ENCODE results near the gene CNNM3. TPM values are rescaled to one million over a fixed set of nuclear protein-coding genes. Genes with fewer than 3 reads are reported as not detected.

The CNNM3 gene
- total RNA-seq = 29.0 TPM
- long read RNA-seq, transcript CNNM3-201 (8 exons, 3,447 nt) = major isoform, 61 of 92 reads
- long read RNA-seq, partial matches to known transcripts = 6 of 92 reads
- long read RNA-seq, other reads (novel, unspliced or antisense) = 22 of 92 reads

GRCh38 chr2:96816127-96816835, at the start of gene CNNM3:
TSS of gene CNNM3 (plus strand) at chr2:96816268. CDS start at chr2:96816278, 10 bp downstream.
- DNase-seq (peak; percentile 98), ATAC-seq (peak; percentile 98)
- Histone ChIP-seq H3K4me3 (peak within 1 kb of the TSS; percentile 84), H3K4me1 (peaks cover 50% of the 10 kb centered on the region), H3K27me3 (ENCODE audit: low read depth) (no peaks in the 10 kb centered on the region), H3K36me3 (peaks cover 12% of the 10 kb centered on the region), H3K9me3 (no peaks in the 10 kb centered on the region), H3K27ac (peak within 1 kb of the TSS; percentile 92)
- TF ChIP-seq, protein P1, sequence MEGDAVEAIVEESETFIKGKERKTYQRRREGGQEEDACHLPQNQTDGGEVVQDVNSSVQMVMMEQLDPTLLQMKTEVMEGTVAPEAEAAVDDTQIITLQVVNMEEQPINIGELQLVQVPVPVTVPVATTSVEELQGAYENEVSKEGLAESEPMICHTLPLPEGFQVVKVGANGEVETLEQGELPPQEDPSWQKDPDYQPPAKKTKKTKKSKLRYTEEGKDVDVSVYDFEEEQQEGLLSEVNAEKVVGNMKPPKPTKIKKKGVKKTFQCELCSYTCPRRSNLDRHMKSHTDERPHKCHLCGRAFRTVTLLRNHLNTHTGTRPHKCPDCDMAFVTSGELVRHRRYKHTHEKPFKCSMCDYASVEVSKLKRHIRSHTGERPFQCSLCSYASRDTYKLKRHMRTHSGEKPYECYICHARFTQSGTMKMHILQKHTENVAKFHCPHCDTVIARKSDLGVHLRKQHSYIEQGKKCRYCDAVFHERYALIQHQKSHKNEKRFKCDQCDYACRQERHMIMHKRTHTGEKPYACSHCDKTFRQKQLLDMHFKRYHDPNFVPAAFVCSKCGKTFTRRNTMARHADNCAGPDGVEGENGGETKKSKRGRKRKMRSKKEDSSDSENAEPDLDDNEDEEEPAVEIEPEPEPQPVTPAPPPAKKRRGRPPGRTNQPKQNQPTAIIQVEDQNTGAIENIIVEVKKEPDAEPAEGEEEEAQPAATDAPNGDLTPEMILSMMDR (IDR thresholded peaks at IDR 0.05) = peak; percentile 73
- intact Hi-C loops (cut with DNase I) = no loop called here

GRCh38 chr2:96767135-96767871, 48.8 kb upstream of the CNNM3 start:
- Histone ChIP-seq H3K27me3 (ENCODE audit: low read depth) (no peaks in the 10 kb centered on the region), H3K4me3 (no peak overlapping the region), H3K4me1 (peaks cover 45% of the 10 kb centered on the region), H3K9me3 (no peaks in the 10 kb centered on the region), H3K27ac (no peak overlapping the region), H3K36me3 (no peaks in the 10 kb centered on the region)
- TF ChIP-seq, protein P1 (IDR thresholded peaks at IDR 0.05) = no peak
- ATAC-seq (no peak), DNase-seq (no peak)
- intact Hi-C loops (cut with DNase I) = no loop called here

DNA sequence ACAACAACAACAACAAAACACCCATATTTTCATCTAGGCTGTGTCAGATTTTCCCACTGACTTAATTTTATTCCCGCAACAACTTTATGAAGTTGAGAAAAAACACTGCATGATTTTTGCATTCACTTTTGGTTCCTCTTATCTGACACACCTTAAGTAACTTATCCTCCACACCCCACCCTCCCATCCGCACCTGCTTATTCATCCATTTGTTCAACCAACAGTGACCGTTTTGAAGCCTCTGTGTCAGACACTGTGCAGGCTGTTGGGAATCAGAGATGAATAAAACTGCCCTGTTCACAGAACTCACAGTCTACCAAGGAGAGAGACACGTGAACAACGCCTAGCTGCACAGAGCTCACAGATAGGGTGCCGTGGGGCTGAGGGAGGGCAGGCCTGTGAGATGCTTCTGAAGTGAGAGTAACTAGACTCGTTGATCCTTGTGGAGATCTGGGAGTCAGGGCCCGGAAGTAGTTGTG, 47.9 kb upstream of the CNNM3 start:
- intact Hi-C loops (cut with DNase I) = no loop called here
- TF ChIP-seq, protein P1 (IDR thresholded peaks at IDR 0.05) = no peak
- no peak overlapping the region for H3K27ac ChIP-seq

GRCh38 chr2:96769814-96770213, 46.3 kb upstream of the CNNM3 start:
- Histone ChIP-seq H3K27me3 (ENCODE audit: low read depth) (no peaks in the 10 kb centered on the region), H3K36me3 (no peaks in the 10 kb centered on the region), H3K27ac (no peak overlapping the region), H3K4me1 (peaks cover 36% of the 10 kb centered on the region), H3K9me3 (no peaks in the 10 kb centered on the region), H3K4me3 (no peak overlapping the region)
- intact Hi-C loops (cut with DNase I) = no loop called here
- DNase-seq (peak; percentile 72), ATAC-seq (peak; percentile 45 to 74)
- TF ChIP-seq, protein P1 (IDR thresholded peaks at IDR 0.05) = no peak

More for the DNA sequence above, 47.9 kb upstream of the CNNM3 start:
- no peak for DNase-seq
- no peak overlapping the region for H3K4me3 ChIP-seq
- H3K36me3 ChIP-seq = no peaks in the 10 kb centered on the region
- H3K27me3 ChIP-seq (ENCODE audit: low read depth) = no peaks in the 10 kb centered on the region
- no peak for ATAC-seq
- H3K9me3 ChIP-seq = no peaks in the 10 kb centered on the region
- peaks cover 38% of the 10 kb centered on the region for H3K4me1 ChIP-seq

DNA sequence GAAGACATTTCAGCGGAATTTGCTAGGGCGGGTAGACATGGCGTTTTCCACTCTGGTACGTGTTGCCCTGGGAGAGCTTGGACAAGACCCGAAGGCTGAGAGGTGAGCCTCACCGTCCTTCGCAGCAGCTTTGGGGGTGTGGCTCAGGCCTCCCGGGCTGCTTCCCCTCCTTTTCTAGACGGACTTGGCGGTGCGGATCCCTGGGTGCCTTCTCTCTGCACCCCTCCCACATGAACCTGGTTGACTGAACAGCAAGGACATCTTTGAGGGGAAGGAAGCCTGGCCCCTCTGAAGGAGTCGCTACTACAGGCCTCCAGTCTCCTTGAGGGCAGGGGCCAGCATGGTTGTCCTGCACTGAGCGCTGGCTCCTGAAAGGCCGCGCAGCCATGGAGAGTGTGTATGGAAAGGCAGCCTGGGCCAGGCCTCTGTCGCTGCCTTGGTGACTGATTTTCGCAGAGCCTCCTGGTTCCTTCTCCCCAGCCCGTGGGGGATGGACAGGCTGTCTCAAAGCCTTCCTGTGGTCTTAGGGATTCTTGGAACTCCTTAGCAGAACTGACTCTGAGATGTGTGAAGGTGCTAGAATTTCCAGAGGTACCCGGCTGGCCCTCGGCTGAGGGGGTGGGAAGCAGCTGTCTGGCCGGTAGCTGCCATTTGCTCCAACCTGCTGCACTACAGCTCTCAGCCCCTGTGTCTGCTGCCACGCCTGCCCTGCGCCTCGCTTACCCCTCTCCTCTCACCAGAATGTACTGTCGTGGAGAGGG, 45.4 kb upstream of the CNNM3 start:
- TF ChIP-seq, protein P1 (IDR thresholded peaks at IDR 0.05) = no peak
- Histone ChIP-seq H3K36me3 (no peaks in the 10 kb centered on the region), H3K4me3 (no peak overlapping the region), H3K27ac (no peak overlapping the region), H3K27me3 (ENCODE audit: low read depth) (no peaks in the 10 kb centered on the region), H3K9me3 (no peaks in the 10 kb centered on the region), H3K4me1 (peaks cover 35% of the 10 kb centered on the region)
- intact Hi-C loops (cut with DNase I) = no loop called here
- ATAC-seq (no peak), DNase-seq (no peak)

Data from lower lobe of right lung (tissue), 2 donors.